ENCODE results near the gene GABBR2. TPM values are rescaled to one million over a fixed set of nuclear protein-coding genes. Genes with fewer than 3 reads are reported as not detected.

GABBR2 gene
- total and polyA plus RNA-seq, 2 experiments from 2014 or later, result 0.89 to 1.3 TPM

GRCh38 chr9:98743329-98743728 is 34.6 kb upstream of the GABBR2 start:
- H3K36me3 Mint-ChIP-seq (ENCODE audit: low read depth), result peaks cover 31% of the 10 kb centered on the region
- no peak overlapping the region for H3K27ac Mint-ChIP-seq
- Histone ChIP-seq H3K4me1 (ENCODE audit: insufficient read depth) (no peaks in the 10 kb centered on the region), H3K9me2 (ENCODE audit: insufficient read depth) (0 out of 2 replicates have a peak, but pooled peaks cover 3% of the 10 kb centered on the region), H3K4me3 (no peak overlapping the region), H3K79me2 (replicated peaks; ENCODE audit: insufficient read depth) (no peaks in the 10 kb centered on the region), H4K20me1 (replicated peaks; ENCODE audit: insufficient read depth) (no peaks in the 10 kb centered on the region), H3K27ac (ENCODE audit: low read depth) (no peak overlapping the region), H3K36me3 (ENCODE audit: insufficient read depth) (peaks cover 14% of the 10 kb centered on the region), H3F3A (replicated peaks; ENCODE audit: low read depth) (no peaks in the 10 kb centered on the region), H2AFZ (no peak overlapping the region), H3K27me3 (ENCODE audit: insufficient read depth) (no peaks in the 10 kb centered on the region), H3K4me2 (no peak overlapping the region)
- H3K4me1 Mint-ChIP-seq, result no peaks in the 10 kb centered on the region
- no peak for TF ChIP-seq CTCF (conservative IDR thresholded peaks at IDR 0.05; ENCODE audit: low read depth in 2 of 2)
- TF ChIP-seq ETS1 (IDR thresholded peaks at IDR 0.05), result no peak
- no peak for TF ChIP-seq EZH2 (IDR thresholded peaks at IDR 0.05; ENCODE audit: low read depth, unreplicated experiment)
- no peak for TF ChIP-seq EZH2phosphoT487 (IDR thresholded peaks at IDR 0.05; ENCODE audit: unreplicated experiment)
- DNase-seq (ENCODE audit: low spot score) (no peak), ATAC-seq (no peak)
- no peaks in the 10 kb centered on the region for H3K27me3 Mint-ChIP-seq (ENCODE audit: insufficient read depth, low read depth, poor library complexity)
- no peak overlapping the region for H3K4me3 Mint-ChIP-seq
- H3K9me3 Mint-ChIP-seq, result peaks cover 10% of the 10 kb centered on the region

DNA sequence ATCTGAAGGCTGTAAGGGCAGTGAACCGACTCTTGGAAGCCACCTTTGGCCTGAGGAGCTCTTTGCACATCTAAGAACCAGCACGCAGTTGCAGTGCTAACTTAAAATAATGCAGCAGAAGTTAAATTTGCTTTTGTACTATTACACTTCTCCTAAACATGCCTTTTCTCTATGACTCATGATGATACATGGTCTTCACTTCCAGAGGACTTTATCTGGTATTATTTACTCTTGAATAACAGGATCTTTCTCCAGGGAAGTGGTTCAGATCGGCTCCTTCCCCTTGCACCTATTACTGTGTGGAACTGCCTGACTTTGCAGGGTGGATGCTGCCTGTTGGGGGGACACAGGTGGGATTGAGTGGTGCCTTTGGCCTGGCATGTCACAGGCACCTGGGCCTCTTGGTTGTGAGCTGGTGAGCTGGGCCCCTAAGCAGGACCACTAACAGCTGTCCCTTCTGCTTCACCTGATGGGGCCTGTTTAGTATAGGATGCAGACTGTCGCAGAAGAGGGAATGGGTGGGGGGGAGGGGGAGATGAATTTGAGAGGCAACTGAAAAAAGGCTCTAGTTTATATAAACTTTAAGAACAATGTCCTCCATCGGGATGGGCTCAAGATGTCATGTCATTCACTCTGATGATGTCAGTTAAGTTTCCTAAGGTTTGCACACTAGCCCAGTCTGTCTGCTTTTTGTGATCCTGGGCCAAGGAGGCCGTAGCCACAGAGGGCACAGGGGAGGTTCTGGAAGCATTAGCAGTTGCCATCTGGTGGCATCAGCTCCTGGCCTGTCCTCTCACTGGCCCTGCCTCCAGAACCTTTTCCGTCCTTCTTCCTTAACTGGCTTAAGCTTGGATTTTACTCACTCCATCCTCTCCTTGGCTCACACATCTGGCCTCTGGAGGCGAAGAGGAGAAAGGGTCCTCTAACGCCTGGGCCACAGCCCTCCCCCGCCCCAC is 33.9 kb upstream of the GABBR2 start:
- Histone ChIP-seq H3K27me3 (ENCODE audit: insufficient read depth) (no peaks in the 10 kb centered on the region), H3K36me3 (ENCODE audit: insufficient read depth) (peaks cover 14% of the 10 kb centered on the region), H3K4me2 (no peak overlapping the region), H3K4me3 (no peak overlapping the region), H3F3A (replicated peaks; ENCODE audit: low read depth) (no peaks in the 10 kb centered on the region), H2AFZ (no peak overlapping the region), H4K20me1 (replicated peaks; ENCODE audit: insufficient read depth) (no peaks in the 10 kb centered on the region), H3K4me1 (ENCODE audit: insufficient read depth) (no peaks in the 10 kb centered on the region), H3K27ac (ENCODE audit: low read depth) (no peak overlapping the region), H3K79me2 (replicated peaks; ENCODE audit: insufficient read depth) (no peaks in the 10 kb centered on the region), H3K9me2 (ENCODE audit: insufficient read depth) (0 out of 2 replicates have a peak, but pooled peaks cover 3% of the 10 kb centered on the region)
- H3K9me3 Mint-ChIP-seq, result peaks cover 15% of the 10 kb centered on the region
- no peak overlapping the region for H3K27ac Mint-ChIP-seq
- TF ChIP-seq NANOG (IDR thresholded peaks at IDR 0.05; ENCODE audit: borderline replicate concordance) (no peak), EZH2 (IDR thresholded peaks at IDR 0.05; ENCODE audit: low read depth, unreplicated experiment) (no peak)
- no peak for DNase-seq (ENCODE audit: low spot score)
- no peaks in the 10 kb centered on the region; the same call in 2 of the 3 replicates for H3K4me1 Mint-ChIP-seq
- H3K36me3 Mint-ChIP-seq (ENCODE audit: low read depth), result peaks cover 39% of the 10 kb centered on the region
- no peak overlapping the region for H3K4me3 Mint-ChIP-seq
- no peak for ATAC-seq
- no peaks in the 10 kb centered on the region for H3K27me3 Mint-ChIP-seq (ENCODE audit: insufficient read depth, low read depth, poor library complexity)

Data from GM23338 (cell line).